DOHH2 (cell line): ENCODE data around the gene HLA-DQA2.
"Not testable (repeated sequence)": the region's sequence is repeated elsewhere in the genome, so short reads cannot be mapped to it uniquely, and the experiment has no call there.

Experiments
- H3F3A ChIP-seq: fragments of 200-600 bp; sonication (generic), shearing (Covaris generic); 2 replicates; pipeline ENCODE4 v1.6.0; 2016; ENCODE audit warnings: antibody characterized with exemption, mild to moderate bottlenecking; ENCODE audit not compliant: control insufficient read depth, insufficient read depth
- H3K27ac ChIP-seq: fragments of 200-600 bp; sonication (generic); 2 replicates; pipeline ENCODE4 v1.5.1; 2014; ENCODE audit warnings: low read depth, mild to moderate bottlenecking, low read length, moderate library complexity
- H3K27me3 ChIP-seq: fragments of 200-600 bp; sonication (generic); 2 replicates; pipeline ENCODE4 v1.6.1; 2014; ENCODE audit warnings: mild to moderate bottlenecking, low read length, mixed read lengths; ENCODE audit not compliant: control insufficient read depth
- H3K36me3 ChIP-seq: fragments of 200-600 bp; sonication (generic); 2 replicates; pipeline ENCODE4 v1.6.1; 2014; ENCODE audit warnings: mild to moderate bottlenecking, low read length, moderate library complexity, mixed read lengths; ENCODE audit not compliant: control insufficient read depth
- H3K4me1 ChIP-seq: fragments of 200-600 bp; sonication (generic); 2 replicates; pipeline ENCODE4 v1.6.1; 2014; ENCODE audit warnings: mild to moderate bottlenecking, low read length, mixed read lengths; ENCODE audit not compliant: control insufficient read depth
- H3K4me2 ChIP-seq: fragments of 200-600 bp; sonication (generic); 2 replicates; pipeline ENCODE4 v1.6.0; 2014; ENCODE audit warnings: mild to moderate bottlenecking, low read length, moderate library complexity
- H3K4me3 ChIP-seq: fragments of 200-600 bp; sonication (generic); 2 replicates; pipeline ENCODE4 v1.5.1; 2014; ENCODE audit warnings: mild to moderate bottlenecking, low read length, mixed read lengths
- H3K79me2 ChIP-seq: fragments of 200-600 bp; sonication (generic); 2 replicates; pipeline ENCODE4 v1.6.1; 2014; ENCODE audit warnings: mild to moderate bottlenecking, low read length, mixed read lengths; ENCODE audit not compliant: control insufficient read depth
- H3K9me2 ChIP-seq: fragments of 200-600 bp; sonication (generic); replicated peaks from 2 replicates; pipeline ENCODE4 v1.6.1; 2014; ENCODE audit warnings: mild to moderate bottlenecking, low read length, mixed read lengths; ENCODE audit not compliant: control insufficient read depth
- H3K9me3 ChIP-seq: fragments of 200-600 bp; sonication (generic); 2 replicates; pipeline ENCODE4 v1.6.1; 2014; ENCODE audit warnings: antibody characterized with exemption, low read length, mixed read lengths; ENCODE audit not compliant: control insufficient read depth, insufficient read depth
- H4K20me1 ChIP-seq: fragments of 200-600 bp; sonication (generic); 2 replicates; pipeline ENCODE4 v1.6.0; 2014; ENCODE audit warnings: low read depth, mild to moderate bottlenecking, antibody characterized with exemption, low read length, moderate library complexity; ENCODE audit not compliant: control insufficient read depth, insufficient read depth
- CTCF ChIP-seq: fragments of 200-600 bp; sonication (generic); IDR thresholded peaks from one replicate; pipeline ENCODE4 v1.5.1; 2014; ENCODE audit warnings: antibody characterized with exemption, mild to moderate bottlenecking, low read depth, low read length; ENCODE audit not compliant: poor library complexity, severe bottlenecking
- EZH2phosphoT487 ChIP-seq: fragments of 200-600 bp; sonication (generic); IDR thresholded peaks from 2 replicates; pipeline ENCODE4 v1.6.1; 2017; ENCODE audit warnings: borderline replicate concordance, mild to moderate bottlenecking, antibody characterized with exemption, low read length, moderate library complexity, mixed read lengths

HLA-DQA2 gene

GRCh38 chr6:32779036-32779435 lies 37.8 kb downstream of the HLA-DQA2 start:
- no peaks in the 10 kb centered on the region for H3K4me1 ChIP-seq
- no peaks in the 10 kb centered on the region for H4K20me1 ChIP-seq
- H3K4me2 ChIP-seq, result no peak overlapping the region
- H3K9me2 ChIP-seq, result no peaks in the 10 kb centered on the region
- TF ChIP-seq CTCF, result no peak
- TF ChIP-seq EZH2phosphoT487, result no peak
- no peak overlapping the region for H3K27ac ChIP-seq
- no peak overlapping the region for H3K4me3 ChIP-seq
- H3K27me3 ChIP-seq, result no peaks in the 10 kb centered on the region
- H3K79me2 ChIP-seq, result no peaks in the 10 kb centered on the region
- no peaks in the 10 kb centered on the region for H3F3A ChIP-seq
- H3K36me3 ChIP-seq, result no peaks in the 10 kb centered on the region
- H3K9me3 ChIP-seq, result no peaks in the 10 kb centered on the region

GRCh38 chr6:32782923-32783322 lies 41.7 kb downstream of the HLA-DQA2 start:
- H3K4me2 ChIP-seq, H3K9me2 ChIP-seq, H3K79me2 ChIP-seq, H3K9me3 ChIP-seq, H3K27ac ChIP-seq, H3K4me3 ChIP-seq, H3K4me1 ChIP-seq, H3K36me3 ChIP-seq, H3F3A ChIP-seq, H3K27me3 ChIP-seq, H4K20me1 ChIP-seq: not testable (repeated sequence)

- TF ChIP-seq CTCF (peak; percentile 70), EZH2phosphoT487 (no peak)
- peaks cover 8% of the 10 kb centered on the region for H3K4me1 ChIP-seq
- H3K9me2 ChIP-seq, result no peaks in the 10 kb centered on the region
- H3K4me3 ChIP-seq, result no peak overlapping the region
- H3K79me2 ChIP-seq, result no peaks in the 10 kb centered on the region
- no peaks in the 10 kb centered on the region for H3K9me3 ChIP-seq
- 0 out of 2 replicates have a peak, but pooled peaks cover 2% of the 10 kb centered on the region for H3K27me3 ChIP-seq
- H4K20me1 ChIP-seq, result no peaks in the 10 kb centered on the region
- no peak overlapping the region for H3K4me2 ChIP-seq
- no peak overlapping the region for H3K27ac ChIP-seq
- H3F3A ChIP-seq, result no peaks in the 10 kb centered on the region
- H3K36me3 ChIP-seq, result no peaks in the 10 kb centered on the region
These were observed 44.8 kb downstream of the HLA-DQA2 start for GRCh38 chr6:32785781-32786533.

GRCh38 chr6:32790306-32790705 lies 49.1 kb downstream of the HLA-DQA2 start:
- H3K4me3 ChIP-seq, result no peak overlapping the region
- H3F3A ChIP-seq, result no peaks in the 10 kb centered on the region
- H3K9me3 ChIP-seq, result no peaks in the 10 kb centered on the region
- H3K27ac ChIP-seq, result no peak overlapping the region
- TF ChIP-seq EZH2phosphoT487, result no peak
- no peak for TF ChIP-seq CTCF
- H3K27me3 ChIP-seq, result 0 out of 2 replicates have a peak, but pooled peaks cover 6% of the 10 kb centered on the region
- H3K9me2 ChIP-seq, result no peaks in the 10 kb centered on the region
- H4K20me1 ChIP-seq, result no peaks in the 10 kb centered on the region
- no peak overlapping the region for H3K4me2 ChIP-seq
- H3K79me2 ChIP-seq, result no peaks in the 10 kb centered on the region
- H3K36me3 ChIP-seq, result no peaks in the 10 kb centered on the region
- peaks cover 24% of the 10 kb centered on the region for H3K4me1 ChIP-seq
